ENCODE data around the gene BAAT.

BAAT gene

GRCh38 chr9:101366038-101366756 is 18.6 kb downstream of the BAAT start:
- no peak for DNase-seq (ENCODE audit: insufficient read length, low spot score)
- no peak for FAIRE-seq
- TF ChIP-seq, protein P1, sequence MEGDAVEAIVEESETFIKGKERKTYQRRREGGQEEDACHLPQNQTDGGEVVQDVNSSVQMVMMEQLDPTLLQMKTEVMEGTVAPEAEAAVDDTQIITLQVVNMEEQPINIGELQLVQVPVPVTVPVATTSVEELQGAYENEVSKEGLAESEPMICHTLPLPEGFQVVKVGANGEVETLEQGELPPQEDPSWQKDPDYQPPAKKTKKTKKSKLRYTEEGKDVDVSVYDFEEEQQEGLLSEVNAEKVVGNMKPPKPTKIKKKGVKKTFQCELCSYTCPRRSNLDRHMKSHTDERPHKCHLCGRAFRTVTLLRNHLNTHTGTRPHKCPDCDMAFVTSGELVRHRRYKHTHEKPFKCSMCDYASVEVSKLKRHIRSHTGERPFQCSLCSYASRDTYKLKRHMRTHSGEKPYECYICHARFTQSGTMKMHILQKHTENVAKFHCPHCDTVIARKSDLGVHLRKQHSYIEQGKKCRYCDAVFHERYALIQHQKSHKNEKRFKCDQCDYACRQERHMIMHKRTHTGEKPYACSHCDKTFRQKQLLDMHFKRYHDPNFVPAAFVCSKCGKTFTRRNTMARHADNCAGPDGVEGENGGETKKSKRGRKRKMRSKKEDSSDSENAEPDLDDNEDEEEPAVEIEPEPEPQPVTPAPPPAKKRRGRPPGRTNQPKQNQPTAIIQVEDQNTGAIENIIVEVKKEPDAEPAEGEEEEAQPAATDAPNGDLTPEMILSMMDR (IDR thresholded peaks at IDR 0.05; ENCODE audit: insufficient read depth, missing control alignments): no peak

- FAIRE-seq: no peak
- no peak for DNase-seq (ENCODE audit: insufficient read length, low spot score)
- TF ChIP-seq, protein P1 (IDR thresholded peaks at IDR 0.05; ENCODE audit: insufficient read depth, missing control alignments): no peak
Measured at GRCh38 chr9:101365181-101365580, 19.6 kb downstream of the BAAT start.

GRCh38 chr9:101362450-101362849 is 22.4 kb downstream of the BAAT start:
- FAIRE-seq: no peak
- DNase-seq (ENCODE audit: insufficient read length, low spot score): no peak
- TF ChIP-seq, protein P1 (IDR thresholded peaks at IDR 0.05; ENCODE audit: insufficient read depth, missing control alignments): no peak

DNA sequence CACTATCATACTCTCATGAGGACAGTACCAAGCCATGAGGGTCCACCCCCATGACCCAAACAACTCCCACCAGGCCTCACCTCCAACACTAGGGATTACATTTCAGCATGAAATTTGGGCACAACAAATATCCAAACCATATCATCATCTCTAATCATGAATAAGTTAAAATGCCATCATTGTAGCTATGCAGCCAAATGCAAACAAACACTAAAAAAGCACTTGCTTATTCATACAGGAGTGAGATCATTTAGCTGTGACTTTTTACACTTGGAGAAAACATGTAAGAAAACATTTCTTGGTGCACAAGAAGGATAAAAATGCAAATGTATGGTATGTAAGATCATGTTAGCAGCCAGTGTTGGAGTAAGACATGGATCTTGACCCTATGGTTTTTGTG is 24.2 kb downstream of the BAAT start:
- FAIRE-seq (no peak), DNase-seq (ENCODE audit: insufficient read length, low spot score) (no peak)
- TF ChIP-seq, protein P1 (IDR thresholded peaks at IDR 0.05; ENCODE audit: insufficient read depth, missing control alignments): no peak

DNA sequence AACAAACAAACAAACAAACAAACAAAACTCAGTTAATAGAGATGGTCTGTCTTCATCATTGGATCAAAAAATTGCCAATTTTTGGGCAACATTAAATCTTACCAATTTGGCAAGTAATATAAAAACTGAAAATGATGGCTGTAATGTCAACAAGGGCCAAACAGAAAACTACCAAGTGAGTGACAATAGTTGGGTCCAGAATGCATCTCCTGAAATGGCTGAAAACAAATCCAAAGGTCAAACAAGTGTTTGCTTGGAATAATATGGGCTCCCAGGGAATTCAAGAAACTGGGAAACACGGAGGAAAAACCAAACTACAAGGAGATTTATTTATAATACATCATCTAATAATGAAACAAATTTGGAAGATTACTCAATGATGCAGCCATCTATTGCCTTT is 25.1 kb downstream of the BAAT start:
- no peak for DNase-seq (ENCODE audit: insufficient read length, low spot score)
- TF ChIP-seq, protein P1 (IDR thresholded peaks at IDR 0.05; ENCODE audit: insufficient read depth, missing control alignments): no peak
- FAIRE-seq: no peak

DNA sequence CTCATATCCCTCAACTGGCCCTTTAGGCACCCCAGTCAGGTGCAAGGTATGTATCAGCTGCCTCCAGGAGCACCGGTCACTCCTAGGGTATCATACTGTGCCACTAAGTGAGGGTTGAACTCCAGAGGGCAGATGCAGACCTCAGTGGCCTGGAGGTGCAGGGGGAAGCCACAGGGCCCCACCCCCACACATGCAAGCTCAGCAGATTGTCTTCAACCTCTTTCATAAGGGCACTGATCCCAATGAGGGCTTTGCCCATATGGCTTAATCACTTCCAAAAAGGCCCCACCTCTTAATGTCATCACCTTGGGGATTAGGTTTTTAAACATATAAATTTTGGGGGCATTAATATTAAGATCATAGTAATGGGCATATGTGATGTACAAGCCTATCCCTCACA is 28.2 kb downstream of the BAAT start:
- DNase-seq (ENCODE audit: insufficient read length, low spot score) (no peak), FAIRE-seq (no peak)
- TF ChIP-seq, protein P1 (IDR thresholded peaks at IDR 0.05; ENCODE audit: insufficient read depth, missing control alignments): no peak

All from D721Med (cell line).